ENCODE data around the gene ZNF581.

Gene ZNF581

DNA sequence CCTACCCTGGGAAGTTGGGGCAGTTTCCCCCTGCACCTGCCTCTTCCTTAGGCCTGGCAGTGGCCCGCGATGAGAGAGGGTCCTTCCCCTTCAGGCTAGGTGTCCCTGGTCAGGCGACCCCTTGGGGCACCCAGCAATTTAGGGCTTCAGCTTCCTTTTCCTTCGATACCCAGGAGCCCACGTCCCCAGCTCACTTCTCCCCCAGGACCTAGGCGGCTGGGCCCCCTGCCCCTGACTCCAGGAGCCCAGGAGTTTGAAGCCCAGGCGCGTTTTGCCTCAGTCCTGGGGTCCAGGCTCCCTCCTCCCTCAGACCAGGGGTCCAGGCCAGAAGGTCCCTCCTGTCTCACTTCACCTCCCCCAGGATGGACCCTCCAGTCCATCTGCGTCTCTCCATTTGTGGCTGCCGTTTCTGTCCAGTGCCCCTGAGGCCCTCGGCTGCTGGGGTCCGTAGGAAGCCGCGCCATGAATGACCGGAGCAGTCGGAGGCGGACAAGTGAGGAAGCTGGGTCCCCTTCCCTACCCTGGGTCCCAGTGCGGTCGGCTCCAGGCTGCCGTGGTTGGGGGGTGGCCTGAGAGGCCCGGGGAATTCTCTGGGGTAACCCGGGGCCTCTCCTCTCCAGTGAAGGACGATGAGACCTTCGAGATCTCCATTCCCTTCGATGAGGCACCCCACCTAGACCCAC is 5.3 kb downstream of the ZNF581 start:
- DNase-seq (ENCODE audit: low read depth): no peak

- no peak for DNase-seq (ENCODE audit: low read depth)
These were observed 6.0 kb downstream of the ZNF581 start for GRCh38 chr19:55649268-55650125.

- DNase-seq (ENCODE audit: low read depth): no peak
These were observed 6.7 kb downstream of the ZNF581 start for GRCh38 chr19:55650126-55650557.

- no peak for DNase-seq (ENCODE audit: low read depth)
These were observed 7.3 kb downstream of the ZNF581 start for GRCh38 chr19:55650602-55651230.

GRCh38 chr19:55651236-55651635 is 7.8 kb downstream of the ZNF581 start:
- no peak for DNase-seq (ENCODE audit: low read depth)

- no peak for DNase-seq (ENCODE audit: low read depth)
These were observed 9.1 kb downstream of the ZNF581 start for GRCh38 chr19:55652311-55653128.

DNA sequence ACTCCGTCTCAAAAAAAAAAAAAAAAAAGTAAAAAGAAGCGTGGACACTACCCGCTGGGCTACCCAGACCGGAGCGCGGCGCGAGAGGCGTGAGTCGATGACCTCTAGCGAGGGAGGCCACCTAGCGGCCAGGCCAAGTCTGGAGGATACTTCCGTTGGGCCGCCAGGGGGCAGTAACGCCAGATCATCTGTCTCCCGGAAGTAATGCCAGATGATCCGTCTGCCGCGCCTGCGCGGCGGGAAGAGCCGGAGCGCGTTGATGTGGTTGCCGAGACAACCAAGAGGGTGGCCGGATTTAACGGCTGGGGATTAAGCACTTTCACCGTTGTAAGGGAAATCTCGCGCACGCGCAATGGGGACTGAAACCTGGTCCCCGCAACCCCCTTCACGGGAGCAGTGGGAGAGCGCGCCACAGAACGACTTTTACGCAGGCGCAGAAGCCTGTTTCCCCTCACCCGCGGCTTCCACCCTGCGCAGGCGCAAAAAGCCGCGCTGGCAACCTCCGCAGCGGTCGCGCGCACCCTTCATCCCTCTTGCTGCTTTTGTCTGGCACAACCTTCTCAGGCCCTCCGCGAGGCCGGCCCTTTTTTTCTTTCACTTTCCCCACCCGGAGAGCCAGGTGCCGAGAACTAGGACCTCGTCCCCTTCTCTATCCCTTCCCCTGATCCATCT is 10.3 kb downstream of the ZNF581 start:
- peak; percentile 99 for DNase-seq (ENCODE audit: low read depth)

GRCh38 chr19:55654323-55654867 is 10.9 kb downstream of the ZNF581 start:
- DNase-seq (ENCODE audit: low read depth): peak; percentile 99

- peak; percentile 92 for DNase-seq (ENCODE audit: low read depth)
These were observed 11.6 kb downstream of the ZNF581 start, which contains the start of gene U2AF2 for GRCh38 chr19:55654868-55655647. Gene U2AF2, plus strand, starts transcription at chr19:55655035. Its CDS starts 70 bp downstream, at chr19:55655105.

DNA sequence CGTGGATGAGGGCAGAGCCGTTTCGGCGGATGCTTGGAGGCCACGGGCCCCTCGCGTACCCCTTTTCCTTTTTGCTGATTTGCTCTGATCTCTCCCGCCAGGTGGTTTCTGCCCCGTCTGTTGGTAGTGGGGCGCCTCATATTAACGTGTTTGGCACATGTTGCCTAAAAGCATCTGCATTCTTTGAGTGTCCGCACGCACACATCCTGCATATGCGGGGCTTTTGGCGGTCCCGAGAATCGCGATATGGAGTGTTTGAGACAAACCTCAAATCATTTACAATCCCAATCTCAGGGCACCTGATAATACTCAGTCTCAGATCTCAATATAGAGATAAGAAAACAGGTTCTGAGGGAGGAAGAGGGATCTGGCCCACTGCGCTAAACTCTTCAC is 12.2 kb downstream of the ZNF581 start:
- DNase-seq (ENCODE audit: low read depth): no peak

GRCh38 chr19:55656552-55656951 is 13.1 kb downstream of the ZNF581 start:
- no peak for DNase-seq (ENCODE audit: low read depth)

DNA sequence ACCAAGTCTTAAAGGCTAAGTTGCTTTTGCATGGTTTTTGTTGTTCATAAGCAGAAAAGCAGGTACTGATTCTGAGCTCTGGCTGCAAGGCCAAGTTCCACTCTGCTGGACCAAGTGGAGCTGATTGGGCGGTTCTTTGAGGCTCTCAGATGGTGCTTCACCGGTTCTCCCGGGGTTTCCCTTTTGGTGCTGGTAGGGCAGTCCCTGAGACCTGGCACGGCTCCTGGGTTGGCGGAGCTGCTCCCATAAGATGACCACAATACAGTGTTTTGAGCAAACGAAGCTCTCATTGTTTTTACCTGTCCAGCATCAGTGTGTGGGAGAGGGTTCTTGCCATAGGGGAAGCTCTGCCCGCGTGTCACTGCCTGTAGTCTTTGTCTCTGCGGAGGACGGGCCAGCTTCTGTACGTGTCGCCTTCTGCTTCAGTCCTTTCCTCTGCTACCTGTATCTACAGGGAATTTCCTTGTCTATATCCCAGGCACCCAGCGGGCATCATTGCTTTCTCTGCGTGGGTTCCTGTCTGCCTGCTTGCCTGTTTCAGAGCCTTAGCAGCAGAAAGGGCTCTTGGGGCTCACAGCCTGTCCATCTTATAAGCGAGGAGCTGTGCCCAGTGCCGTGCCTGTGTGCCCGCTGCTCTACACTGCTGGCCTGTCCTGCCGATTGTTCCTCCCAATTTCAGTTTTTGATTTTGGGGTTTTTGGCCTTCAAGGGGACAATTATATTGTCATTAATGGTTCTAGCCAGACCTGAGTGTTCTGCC is 13.7 kb downstream of the ZNF581 start:
- no peak for DNase-seq (ENCODE audit: low read depth)

DNA sequence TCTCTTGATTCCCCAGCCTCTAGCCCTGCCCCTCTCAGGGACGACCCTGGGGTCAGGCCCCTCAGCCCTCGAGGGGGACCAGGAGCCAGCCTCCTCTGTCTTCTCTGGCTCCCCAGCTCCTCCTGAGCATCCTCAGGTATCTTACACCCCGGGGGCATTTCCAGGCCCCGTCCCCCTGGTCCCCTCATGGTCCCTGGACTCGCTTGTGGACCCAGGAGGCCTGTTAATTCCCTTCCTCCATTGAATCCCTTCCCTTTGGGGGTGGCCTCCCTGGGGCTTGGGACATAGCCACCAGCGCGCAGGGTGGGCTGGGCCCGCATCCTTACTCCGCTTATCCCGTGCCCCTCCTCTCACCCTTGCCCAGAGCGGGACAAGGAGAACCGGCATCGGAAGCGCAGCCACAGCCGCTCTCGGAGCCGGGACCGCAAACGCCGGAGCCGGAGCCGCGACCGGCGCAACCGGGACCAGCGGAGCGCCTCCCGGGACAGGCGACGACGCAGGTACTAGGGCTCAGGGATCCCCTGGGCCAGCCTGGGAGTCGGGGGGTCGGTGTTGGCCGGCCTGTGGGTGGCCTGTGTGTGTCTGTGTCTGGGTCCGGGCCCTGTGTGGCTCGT is 15.5 kb downstream of the ZNF581 start:
- DNase-seq (ENCODE audit: low read depth): no peak

GRCh38 chr19:55659822-55660221 is 16.4 kb downstream of the ZNF581 start:
- no peak for DNase-seq (ENCODE audit: low read depth)

- no peak for DNase-seq (ENCODE audit: low read depth)
These were observed 17.0 kb downstream of the ZNF581 start for GRCh38 chr19:55660404-55660803.

GRCh38 chr19:55660991-55661390 is 17.5 kb downstream of the ZNF581 start:
- no peak for DNase-seq (ENCODE audit: low read depth)

DNA sequence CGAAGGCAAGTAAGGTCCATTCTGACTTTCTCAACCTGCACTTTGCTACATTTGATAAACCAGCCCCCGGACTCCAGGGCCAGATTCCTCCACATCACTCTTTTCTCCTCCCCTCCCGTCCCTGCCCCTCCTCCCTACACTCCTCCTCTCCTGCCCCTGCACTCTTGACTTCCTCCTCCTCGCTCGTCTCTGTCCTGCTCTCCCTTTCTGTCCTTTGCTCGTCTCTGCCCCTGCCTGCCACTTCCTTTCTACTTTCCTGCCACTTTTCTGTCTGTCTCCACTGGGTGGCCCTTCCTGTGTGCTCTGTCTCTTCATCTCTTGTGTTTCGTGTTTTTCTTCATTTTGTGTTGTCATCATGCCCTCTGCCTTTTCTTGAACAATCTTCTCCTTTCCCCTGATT is 18.4 kb downstream of the ZNF581 start:
- no peak for DNase-seq (ENCODE audit: low read depth)

- DNase-seq (ENCODE audit: low read depth): no peak
These were observed 20.5 kb downstream of the ZNF581 start for GRCh38 chr19:55663846-55664536.
